Sigmoid colon (tissue), 4 donors: ENCODE results near the gene SMYD1.

Experiments used
- EP300 ChIP-seq, 4 donors: sonication (generic); formaldehyde crosslinking; IDR thresholded peaks; one replicate each; pipeline ENCODE4 v1.6.1; 2017; ENCODE audit warnings: antibody characterized with exemption in 4 of 4
- POLR2AphosphoS5 ChIP-seq, 4 donors: sonication (generic); formaldehyde crosslinking; IDR thresholded peaks; one replicate each; pipeline ENCODE4 v1.6.1; 2017; ENCODE audit warnings: antibody characterized with exemption in 4 of 4
- TF ChIP-seq, protein P1 (sequence below), 4 experiments: fragments of 450-650 bp in 3 of 4; fragments of 200-600 bp in 1 of 4; IDR thresholded peaks; one replicate each; pipeline ENCODE4 v1.5.1; 2016 to 2019; ENCODE audit warnings: antibody characterized with exemption in 4 of 4, mild to moderate bottlenecking in 3 of 4, moderate library complexity in 2 of 4

DNA sequence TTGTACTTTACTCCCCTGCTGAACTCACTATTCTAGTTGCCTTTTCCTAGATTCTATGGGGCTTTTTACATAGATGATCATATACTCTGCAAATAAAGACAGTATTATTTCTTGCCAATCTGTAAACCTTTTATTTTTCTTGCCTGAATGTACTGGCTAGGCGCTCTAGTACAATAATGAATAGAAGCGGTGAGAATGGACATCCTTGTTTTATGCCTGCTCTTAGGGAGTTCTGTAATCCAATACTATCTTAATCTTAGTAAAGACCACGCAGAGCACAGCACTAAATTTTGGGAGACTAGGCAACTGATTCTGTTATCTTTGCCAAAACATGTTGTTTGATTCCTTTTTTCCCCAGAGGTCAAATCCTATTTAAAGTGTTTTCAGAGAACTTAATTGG, 19.1 kb upstream of the SMYD1 start:
- TF ChIP-seq POLR2AphosphoS5 (IDR thresholded peaks at IDR 0.05) (no peak), EP300 (IDR thresholded peaks at IDR 0.05) (no peak)
- TF ChIP-seq, protein P1, sequence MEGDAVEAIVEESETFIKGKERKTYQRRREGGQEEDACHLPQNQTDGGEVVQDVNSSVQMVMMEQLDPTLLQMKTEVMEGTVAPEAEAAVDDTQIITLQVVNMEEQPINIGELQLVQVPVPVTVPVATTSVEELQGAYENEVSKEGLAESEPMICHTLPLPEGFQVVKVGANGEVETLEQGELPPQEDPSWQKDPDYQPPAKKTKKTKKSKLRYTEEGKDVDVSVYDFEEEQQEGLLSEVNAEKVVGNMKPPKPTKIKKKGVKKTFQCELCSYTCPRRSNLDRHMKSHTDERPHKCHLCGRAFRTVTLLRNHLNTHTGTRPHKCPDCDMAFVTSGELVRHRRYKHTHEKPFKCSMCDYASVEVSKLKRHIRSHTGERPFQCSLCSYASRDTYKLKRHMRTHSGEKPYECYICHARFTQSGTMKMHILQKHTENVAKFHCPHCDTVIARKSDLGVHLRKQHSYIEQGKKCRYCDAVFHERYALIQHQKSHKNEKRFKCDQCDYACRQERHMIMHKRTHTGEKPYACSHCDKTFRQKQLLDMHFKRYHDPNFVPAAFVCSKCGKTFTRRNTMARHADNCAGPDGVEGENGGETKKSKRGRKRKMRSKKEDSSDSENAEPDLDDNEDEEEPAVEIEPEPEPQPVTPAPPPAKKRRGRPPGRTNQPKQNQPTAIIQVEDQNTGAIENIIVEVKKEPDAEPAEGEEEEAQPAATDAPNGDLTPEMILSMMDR (IDR thresholded peaks at IDR 0.05): no peak
